ENCODE results near the gene ADGRD2. TPM values are rescaled to one million over a fixed set of nuclear protein-coding genes. Genes with fewer than 3 reads are reported as not detected.

ADGRD2 gene
- total RNA-seq, 3 donors from 2014 or later (not counting 1 experiment from before 2014, with no cell fraction given), result not detected

DNA sequence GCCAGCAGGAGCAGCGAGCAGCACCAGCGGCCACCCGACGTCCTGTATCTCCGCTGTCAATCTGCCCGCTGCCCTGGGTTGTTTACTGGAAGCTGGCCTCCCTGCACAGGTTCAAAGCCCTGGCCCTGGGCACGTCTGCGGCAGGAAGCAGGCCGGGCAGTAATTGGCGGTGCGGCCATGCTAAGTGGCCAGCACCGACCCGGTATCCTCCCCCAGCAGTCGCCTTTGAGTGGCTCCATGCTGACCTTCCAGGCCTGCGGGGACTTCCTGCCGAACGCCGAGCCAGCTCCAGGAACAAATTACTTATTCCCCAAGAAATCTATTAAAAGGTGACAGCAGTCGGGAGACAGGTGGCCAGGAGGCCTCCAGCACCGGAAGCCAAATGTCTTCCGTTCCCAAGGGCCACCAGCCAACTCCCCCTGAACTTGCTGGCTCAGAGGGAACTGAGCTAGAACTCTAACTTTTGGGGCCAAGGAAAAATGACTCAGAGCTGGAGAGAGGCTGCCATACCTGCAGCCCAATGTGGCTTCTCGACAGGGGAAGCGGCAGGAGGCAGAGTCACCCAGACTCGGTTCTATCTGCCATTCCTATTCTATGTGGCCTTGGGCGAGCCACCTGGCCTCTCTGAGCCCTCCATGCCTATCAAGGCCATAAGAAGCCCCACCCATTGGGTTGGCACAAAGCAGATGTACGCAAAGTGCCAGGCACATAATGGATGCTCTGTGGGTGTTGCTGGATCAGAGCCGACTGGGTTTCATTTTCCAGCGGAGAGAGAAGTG lies 21.3 kb upstream of the ADGRD2 start:
- no peaks in the 10 kb centered on the region for H3K27me3 ChIP-seq (ENCODE audit: control insufficient read depth, insufficient read depth, low read length)
- Mint-ChIP-seq H3K27me3 (ENCODE audit: low read depth in 2 of 2) (peaks cover 0 to 15% of the 10 kb centered on the region in 2 donors), H3K4me1 (no peaks in the 10 kb centered on the region), H3K27ac (no peak overlapping the region), H3K4me3 (no peak overlapping the region), H3K36me3 (no peaks in the 10 kb centered on the region), H3K9me3 (no peaks in the 10 kb centered on the region)
- no peak overlapping the region for H3K27ac ChIP-seq (ENCODE audit: low read length)
- no peak for DNase-seq
- WGBS (ENCODE audit: insufficient coverage), result 92% methylated on average over 28 of the region's 28 CpGs
- ATAC-seq, result no peak
- no peak overlapping the region for H3K4me3 ChIP-seq (ENCODE audit: low read length)
- TF ChIP-seq, protein P1, sequence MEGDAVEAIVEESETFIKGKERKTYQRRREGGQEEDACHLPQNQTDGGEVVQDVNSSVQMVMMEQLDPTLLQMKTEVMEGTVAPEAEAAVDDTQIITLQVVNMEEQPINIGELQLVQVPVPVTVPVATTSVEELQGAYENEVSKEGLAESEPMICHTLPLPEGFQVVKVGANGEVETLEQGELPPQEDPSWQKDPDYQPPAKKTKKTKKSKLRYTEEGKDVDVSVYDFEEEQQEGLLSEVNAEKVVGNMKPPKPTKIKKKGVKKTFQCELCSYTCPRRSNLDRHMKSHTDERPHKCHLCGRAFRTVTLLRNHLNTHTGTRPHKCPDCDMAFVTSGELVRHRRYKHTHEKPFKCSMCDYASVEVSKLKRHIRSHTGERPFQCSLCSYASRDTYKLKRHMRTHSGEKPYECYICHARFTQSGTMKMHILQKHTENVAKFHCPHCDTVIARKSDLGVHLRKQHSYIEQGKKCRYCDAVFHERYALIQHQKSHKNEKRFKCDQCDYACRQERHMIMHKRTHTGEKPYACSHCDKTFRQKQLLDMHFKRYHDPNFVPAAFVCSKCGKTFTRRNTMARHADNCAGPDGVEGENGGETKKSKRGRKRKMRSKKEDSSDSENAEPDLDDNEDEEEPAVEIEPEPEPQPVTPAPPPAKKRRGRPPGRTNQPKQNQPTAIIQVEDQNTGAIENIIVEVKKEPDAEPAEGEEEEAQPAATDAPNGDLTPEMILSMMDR (IDR thresholded peaks at IDR 0.05), result no peak
- H3K36me3 ChIP-seq (ENCODE audit: control insufficient read depth, insufficient read depth, low read length), result no peaks in the 10 kb centered on the region
- H3K4me1 ChIP-seq (ENCODE audit: control insufficient read depth, insufficient read depth, low read length), result no peaks in the 10 kb centered on the region
- intact Hi-C loops (cut with micrococcal nuclease), result no loop called here
- H3K9me3 ChIP-seq (ENCODE audit: control insufficient read depth, insufficient read depth, low read length), result no peaks in the 10 kb centered on the region

DNA sequence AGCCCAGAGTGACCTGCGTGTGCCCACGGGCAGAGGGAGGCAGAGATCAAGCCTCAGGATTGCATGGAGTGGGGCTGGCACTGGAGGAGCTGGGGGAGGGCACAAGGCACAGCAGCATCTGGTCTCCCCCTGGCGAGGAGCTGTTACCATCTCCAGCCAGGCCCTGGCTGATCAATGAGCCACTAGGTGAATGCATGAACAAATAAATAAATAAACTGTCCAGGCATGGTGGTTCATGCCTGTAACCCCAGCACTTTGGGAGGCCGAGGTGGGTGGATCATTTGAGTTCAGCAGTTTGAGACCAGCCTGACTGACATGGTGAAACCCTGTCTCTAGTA lies 20.8 kb upstream of the ADGRD2 start:
- ATAC-seq, result no peak
- peaks cover 0 to 11% of the 10 kb centered on the region in 2 donors for H3K27me3 Mint-ChIP-seq (ENCODE audit: low read depth in 2 of 2)
- H3K27ac ChIP-seq (ENCODE audit: low read length), result no peak overlapping the region

DNA sequence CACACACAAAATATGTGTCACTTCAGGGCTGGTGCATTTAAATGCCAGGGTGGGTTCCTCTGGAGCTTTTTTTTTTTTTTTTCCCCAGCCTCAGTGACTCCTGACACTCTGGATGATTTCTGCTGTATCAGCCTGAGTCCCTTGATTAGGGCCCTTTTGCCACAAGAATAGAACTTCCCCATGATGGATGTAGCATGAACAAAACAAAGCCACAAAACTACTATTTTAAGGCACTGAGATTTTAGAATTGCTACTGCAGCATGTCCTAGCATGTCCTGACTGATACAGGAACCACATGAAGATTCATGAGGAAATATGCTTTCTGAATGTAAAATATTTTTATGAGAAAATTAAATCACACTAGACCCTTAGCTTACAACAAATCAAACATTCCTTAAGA lies 13.9 kb upstream of the ADGRD2 start:
- no peaks in the 10 kb centered on the region for H3K9me3 ChIP-seq (ENCODE audit: control insufficient read depth, insufficient read depth, low read length)
- H3K27ac ChIP-seq (ENCODE audit: low read length), result no peak overlapping the region
- no peaks in the 10 kb centered on the region for H3K36me3 Mint-ChIP-seq
- no peak for ATAC-seq
- no peaks in the 10 kb centered on the region for H3K27me3 ChIP-seq (ENCODE audit: control insufficient read depth, insufficient read depth, low read length)
- DNase-seq, result no peak
- no peaks in the 10 kb centered on the region for H3K4me1 Mint-ChIP-seq
- H3K4me1 ChIP-seq (ENCODE audit: control insufficient read depth, insufficient read depth, low read length), result no peaks in the 10 kb centered on the region
- no peaks in the 10 kb centered on the region for H3K9me3 Mint-ChIP-seq
- no peak overlapping the region for H3K4me3 ChIP-seq (ENCODE audit: low read length)
- TF ChIP-seq, protein P1 (IDR thresholded peaks at IDR 0.05), result no peak
- H3K4me3 Mint-ChIP-seq, result no peak overlapping the region
- H3K27me3 Mint-ChIP-seq (ENCODE audit: low read depth in 2 of 2), result peaks cover 11 to 17% of the 10 kb centered on the region in 2 donors
- intact Hi-C loops (cut with micrococcal nuclease), result no loop called here
- H3K36me3 ChIP-seq (ENCODE audit: control insufficient read depth, insufficient read depth, low read length), result no peaks in the 10 kb centered on the region
- H3K27ac Mint-ChIP-seq, result no peak overlapping the region

More for the DNA sequence above, 20.8 kb upstream of the ADGRD2 start:
- TF ChIP-seq, protein P1 (IDR thresholded peaks at IDR 0.05), result no peak
- H3K4me1 ChIP-seq (ENCODE audit: control insufficient read depth, insufficient read depth, low read length), result no peaks in the 10 kb centered on the region
- H3K9me3 Mint-ChIP-seq, result no peaks in the 10 kb centered on the region
- no peaks in the 10 kb centered on the region for H3K36me3 ChIP-seq (ENCODE audit: control insufficient read depth, insufficient read depth, low read length)
- H3K27ac Mint-ChIP-seq, result no peak overlapping the region
- DNase-seq, result no peak
- WGBS (ENCODE audit: insufficient coverage), result 81% methylated on average over 4 of the region's 4 CpGs
- no peaks in the 10 kb centered on the region for H3K9me3 ChIP-seq (ENCODE audit: control insufficient read depth, insufficient read depth, low read length)
- H3K4me3 Mint-ChIP-seq, result no peak overlapping the region
- H3K4me3 ChIP-seq (ENCODE audit: low read length), result no peak overlapping the region
- no peaks in the 10 kb centered on the region for H3K36me3 Mint-ChIP-seq
- intact Hi-C loops (cut with micrococcal nuclease), result no loop called here
- H3K27me3 ChIP-seq (ENCODE audit: control insufficient read depth, insufficient read depth, low read length), result no peaks in the 10 kb centered on the region
- no peaks in the 10 kb centered on the region for H3K4me1 Mint-ChIP-seq

DNA sequence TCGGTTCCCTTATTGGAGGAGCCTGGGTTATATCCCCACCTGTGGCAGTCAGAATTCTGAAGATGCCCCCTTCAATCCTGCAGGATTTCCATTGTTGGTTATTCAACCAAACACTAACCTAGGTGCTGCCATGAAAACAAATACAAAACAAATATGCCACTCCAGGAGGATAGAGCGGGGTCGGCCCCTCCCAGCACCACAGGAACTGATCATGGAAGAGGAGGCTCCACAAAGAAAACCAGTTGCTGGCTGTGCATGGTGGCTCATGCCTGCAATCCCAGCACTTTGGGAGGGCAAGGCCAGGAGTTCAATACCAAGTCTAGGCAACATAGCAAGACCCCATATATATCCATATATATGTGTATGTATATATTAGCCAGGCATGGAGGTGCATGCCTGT lies 13.2 kb upstream of the ADGRD2 start:
- no peak overlapping the region for H3K4me3 ChIP-seq (ENCODE audit: low read length)
- no peak for DNase-seq
- H3K4me1 ChIP-seq (ENCODE audit: control insufficient read depth, insufficient read depth, low read length), result no peaks in the 10 kb centered on the region
- H3K4me1 Mint-ChIP-seq, result no peaks in the 10 kb centered on the region
- intact Hi-C loops (cut with micrococcal nuclease), result no loop called here
- TF ChIP-seq, protein P1 (IDR thresholded peaks at IDR 0.05), result no peak
- no peak overlapping the region for H3K4me3 Mint-ChIP-seq
- H3K9me3 Mint-ChIP-seq, result no peaks in the 10 kb centered on the region
- H3K27ac Mint-ChIP-seq, result no peak overlapping the region
- peaks cover 17 to 22% of the 10 kb centered on the region in 2 donors for H3K27me3 Mint-ChIP-seq (ENCODE audit: low read depth in 2 of 2)
- H3K27ac ChIP-seq (ENCODE audit: low read length), result no peak overlapping the region
- H3K27me3 ChIP-seq (ENCODE audit: control insufficient read depth, insufficient read depth, low read length), result no peaks in the 10 kb centered on the region
- H3K9me3 ChIP-seq (ENCODE audit: control insufficient read depth, insufficient read depth, low read length), result no peaks in the 10 kb centered on the region
- no peaks in the 10 kb centered on the region for H3K36me3 Mint-ChIP-seq
- no peak for ATAC-seq
- 95% methylated on average over 3 of the region's 3 CpGs for WGBS (ENCODE audit: insufficient coverage)
- H3K36me3 ChIP-seq (ENCODE audit: control insufficient read depth, insufficient read depth, low read length), result no peaks in the 10 kb centered on the region
